GM12874 (cell line): ENCODE data around the gene CHPF2.

Experiments
- CTCF ChIP-seq: IDR thresholded peaks from 2 replicates; pipeline ENCODE4 v1.5.1; 2011; ENCODE audit warnings: low read depth, mild to moderate bottlenecking, control low read depth, low read length, moderate library complexity; ENCODE audit not compliant: insufficient read depth

Gene CHPF2

GRCh38 chr7:151198945-151199848 is 33.1 kb upstream of the CHPF2 start:
- no peak for TF ChIP-seq CTCF

DNA sequence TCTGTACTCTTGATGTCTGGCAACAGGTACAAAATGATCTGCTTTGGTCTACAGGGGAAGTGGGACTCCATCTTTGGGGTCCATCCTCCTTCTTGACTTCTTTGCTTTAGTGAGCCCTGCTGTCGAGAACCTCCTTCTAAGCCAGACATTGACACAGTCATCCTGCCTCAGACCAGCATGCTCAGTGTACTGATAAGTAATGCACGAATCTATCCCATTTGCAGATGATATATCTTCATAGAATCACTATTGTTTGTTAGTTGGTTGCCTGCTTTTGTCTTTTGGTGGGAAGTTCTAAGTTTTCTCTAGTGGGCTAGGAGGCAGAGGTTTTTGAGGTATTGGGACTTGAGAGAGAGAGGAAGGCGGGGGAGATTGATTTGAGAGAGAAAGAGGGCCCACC is 30.9 kb upstream of the CHPF2 start:
- TF ChIP-seq CTCF, result no peak

DNA sequence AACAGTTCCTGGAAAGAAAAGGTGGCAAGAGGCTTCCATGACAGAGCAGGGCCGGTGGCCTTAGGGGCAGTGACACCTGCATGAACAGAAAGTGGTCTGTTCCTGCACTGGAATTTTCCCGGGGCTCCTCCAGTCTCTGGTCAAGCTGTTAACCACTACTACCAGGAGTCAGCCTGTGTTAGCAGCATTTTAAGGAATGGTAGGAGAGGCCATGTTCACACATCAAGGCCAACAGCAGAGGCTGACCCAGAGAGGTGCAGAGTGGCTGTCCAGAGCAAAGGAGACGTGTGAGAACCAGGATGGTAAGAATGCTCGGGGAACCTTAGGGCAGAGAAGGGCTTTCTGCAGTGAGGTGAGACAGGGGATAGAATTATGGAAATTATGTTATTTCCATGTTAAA is 30.5 kb upstream of the CHPF2 start:
- TF ChIP-seq CTCF, result no peak

DNA sequence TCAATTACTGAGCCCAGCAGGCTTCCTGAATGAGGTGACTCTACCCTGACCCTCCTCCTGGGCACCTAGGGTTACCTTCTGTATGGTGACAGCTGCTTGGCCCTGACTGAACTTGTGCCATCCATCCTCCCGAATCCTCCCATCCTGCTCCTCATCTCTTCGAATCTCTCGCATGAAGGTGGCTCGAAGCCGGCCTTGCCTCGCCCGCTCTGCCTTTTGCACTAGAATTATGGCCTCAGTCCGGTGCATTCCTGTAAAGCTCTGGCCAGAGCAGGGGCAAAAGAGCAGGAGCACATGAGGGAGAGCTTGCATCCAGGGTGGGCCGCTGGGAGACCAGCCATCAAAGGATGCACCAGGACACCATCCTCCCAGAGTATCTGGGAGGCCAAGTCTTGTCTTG is 29.4 kb upstream of the CHPF2 start:
- TF ChIP-seq CTCF, result no peak

DNA sequence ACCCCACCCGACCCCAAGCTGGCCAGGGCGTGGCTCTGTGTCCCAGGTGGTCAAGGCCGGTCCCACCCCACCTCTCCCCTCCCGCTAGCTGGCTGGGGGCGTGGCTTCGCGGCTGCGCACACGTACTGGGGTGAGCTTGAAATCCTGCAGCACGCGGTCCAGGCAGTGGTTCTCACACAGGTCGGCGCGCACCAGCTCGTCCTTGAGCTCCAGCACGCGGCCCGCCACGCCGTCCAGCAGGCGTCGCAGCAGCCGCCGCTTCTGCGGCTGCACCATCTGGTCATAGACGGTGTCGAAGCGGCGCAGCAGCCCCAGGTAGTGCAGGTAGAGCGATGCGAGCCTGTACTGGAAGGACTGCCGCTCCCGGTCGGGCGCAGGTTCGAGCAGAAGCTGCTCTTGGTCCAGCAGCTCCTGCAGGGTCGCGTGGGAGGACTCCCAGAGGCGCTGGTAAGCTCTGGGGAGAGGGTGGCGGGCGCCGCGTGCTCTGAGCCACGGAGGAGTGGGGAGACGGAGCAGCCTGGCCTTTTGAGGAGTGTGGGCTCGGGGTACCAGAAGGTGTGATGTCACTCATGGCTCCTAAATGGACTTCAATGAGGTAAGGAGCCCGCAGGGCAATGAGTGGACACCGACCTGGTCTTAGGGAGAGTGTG is 27.8 kb upstream of the CHPF2 start:
- no peak for TF ChIP-seq CTCF

DNA sequence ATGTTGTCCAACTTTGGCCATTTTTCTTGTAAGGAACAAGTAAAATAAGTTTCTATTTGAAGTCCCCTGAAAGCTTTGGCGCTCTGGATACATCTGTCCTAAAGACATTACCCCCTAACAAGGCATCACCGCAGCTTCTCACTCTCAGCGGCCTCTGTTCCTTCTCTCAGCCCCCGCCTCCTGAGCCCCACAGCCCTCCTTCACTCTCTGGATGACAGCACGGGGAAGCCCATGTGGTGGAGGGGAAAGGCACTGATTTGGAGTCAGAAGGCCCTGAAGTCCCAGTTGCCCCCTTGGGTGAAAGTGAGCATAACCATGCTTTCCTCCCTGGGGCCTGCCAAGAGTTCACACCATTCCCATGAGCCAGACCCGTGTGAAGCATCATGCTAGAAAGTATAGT is 26.6 kb upstream of the CHPF2 start:
- TF ChIP-seq CTCF, result no peak

- no peak for TF ChIP-seq CTCF
Observed at GRCh38 chr7:151206914-151207313, 25.4 kb upstream of the CHPF2 start.
